Muscle of arm (tissue), 12 donors: ENCODE data around the gene GPR33. TPM values are rescaled to one million over a fixed set of nuclear protein-coding genes. Genes with fewer than 3 reads are reported as not detected.
"Not testable (repeated sequence)": the region's sequence is repeated elsewhere in the genome, so short reads cannot be mapped to it uniquely, and the experiment has no call there.

Experiments used
- DNase-seq: peaks from one replicate; pipeline ENCODE4 v3.0.0-alpha.2; 2013
- polyA plus RNA-seq, 12 donors: library from polyadenylated mRNA; unstranded; fragments of 120-200 nt; gene quantifications; one replicate each; pipeline ENCODE4 v1.2.1, GENCODE V29; 2013; ENCODE audit not compliant: insufficient read length in 12 of 12

The GPR33 gene
- polyA plus RNA-seq, 12 donors = not detected

DNA sequence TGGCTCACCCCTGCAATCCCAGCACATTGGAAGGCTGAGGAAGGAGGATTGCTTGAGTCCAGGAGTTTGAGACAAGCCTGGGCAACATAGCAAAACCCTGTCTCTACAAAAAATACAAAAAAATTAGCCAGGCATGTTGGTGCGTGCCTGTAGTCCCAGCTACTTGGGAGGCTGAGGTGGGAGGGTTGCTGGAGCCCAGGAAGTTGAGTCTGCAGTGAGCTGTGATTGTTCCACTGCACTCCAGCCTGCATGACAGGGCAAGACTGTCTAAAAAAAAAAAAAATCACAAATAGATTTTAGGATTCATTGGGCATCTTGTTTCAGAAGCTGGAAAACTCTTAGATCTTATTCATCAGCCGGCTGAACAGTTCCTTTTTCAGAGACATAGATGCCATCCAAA is 25.4 kb downstream of the GPR33 start:
- DNase-seq = not testable (repeated sequence)

DNA sequence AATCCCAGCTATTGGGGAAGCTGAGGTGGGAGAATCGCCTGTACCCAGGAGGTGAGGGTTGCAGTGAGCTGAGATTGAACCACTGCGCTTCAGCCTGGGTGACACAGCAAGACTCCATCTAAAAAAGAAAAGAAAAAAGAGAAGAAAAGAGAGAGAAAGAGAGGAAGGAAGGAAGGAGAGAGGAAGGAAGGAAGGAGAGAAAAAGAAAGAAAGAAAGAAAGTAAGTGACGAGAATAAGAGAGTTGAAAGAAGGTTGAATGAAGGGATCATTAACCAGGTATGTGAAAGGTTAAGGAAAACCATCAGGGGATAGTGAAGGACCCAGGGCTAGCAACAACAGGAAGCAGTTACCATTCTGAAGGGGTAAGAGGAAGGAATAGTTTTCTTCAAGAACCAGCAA is 26.3 kb downstream of the GPR33 start:
- DNase-seq = no peak

DNA sequence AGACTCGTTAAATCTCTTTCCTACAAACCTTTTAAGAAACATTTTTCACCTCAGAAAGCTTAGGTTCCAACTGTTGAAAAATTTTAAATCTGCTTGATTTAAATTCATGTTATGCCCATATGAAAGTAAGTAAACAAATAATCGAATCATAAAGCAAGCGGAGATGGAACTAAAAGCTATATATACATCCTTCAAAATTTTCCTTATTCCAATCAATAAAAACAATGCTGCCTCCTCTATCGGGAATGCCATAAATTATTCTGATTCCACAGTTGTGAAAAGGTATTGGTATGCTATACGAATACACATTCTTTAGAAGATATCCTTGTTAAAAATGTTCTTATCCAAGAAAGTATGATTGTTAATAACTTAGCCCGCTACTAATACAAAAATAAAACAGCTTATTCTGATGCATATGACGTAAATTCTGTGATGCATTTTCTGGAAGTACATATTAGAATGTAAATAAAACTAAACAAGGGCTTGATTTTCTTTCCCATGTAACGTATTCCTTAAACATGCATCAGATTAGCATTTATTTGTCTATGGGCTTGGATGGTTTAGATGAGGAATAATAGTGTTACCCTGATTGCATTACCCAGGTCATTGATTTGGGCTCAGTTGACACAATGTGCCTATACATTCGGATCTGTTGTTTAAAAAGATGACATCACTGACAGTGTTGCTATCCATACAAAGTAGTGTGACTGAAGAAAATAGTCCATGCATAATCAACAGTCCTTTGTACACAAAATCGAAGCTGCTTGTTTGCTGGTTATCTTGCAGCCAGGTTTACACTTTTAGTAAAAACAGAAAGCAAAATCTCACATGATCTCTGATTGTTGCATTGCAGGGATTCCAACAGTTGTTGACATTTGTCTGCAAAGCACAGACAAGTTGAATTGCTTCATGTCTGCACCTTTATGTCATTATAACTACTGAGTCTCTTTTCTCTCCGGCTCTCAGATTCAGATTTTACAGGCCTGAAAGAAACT is 29.9 kb downstream of the GPR33 start:
- DNase-seq = no peak

DNA sequence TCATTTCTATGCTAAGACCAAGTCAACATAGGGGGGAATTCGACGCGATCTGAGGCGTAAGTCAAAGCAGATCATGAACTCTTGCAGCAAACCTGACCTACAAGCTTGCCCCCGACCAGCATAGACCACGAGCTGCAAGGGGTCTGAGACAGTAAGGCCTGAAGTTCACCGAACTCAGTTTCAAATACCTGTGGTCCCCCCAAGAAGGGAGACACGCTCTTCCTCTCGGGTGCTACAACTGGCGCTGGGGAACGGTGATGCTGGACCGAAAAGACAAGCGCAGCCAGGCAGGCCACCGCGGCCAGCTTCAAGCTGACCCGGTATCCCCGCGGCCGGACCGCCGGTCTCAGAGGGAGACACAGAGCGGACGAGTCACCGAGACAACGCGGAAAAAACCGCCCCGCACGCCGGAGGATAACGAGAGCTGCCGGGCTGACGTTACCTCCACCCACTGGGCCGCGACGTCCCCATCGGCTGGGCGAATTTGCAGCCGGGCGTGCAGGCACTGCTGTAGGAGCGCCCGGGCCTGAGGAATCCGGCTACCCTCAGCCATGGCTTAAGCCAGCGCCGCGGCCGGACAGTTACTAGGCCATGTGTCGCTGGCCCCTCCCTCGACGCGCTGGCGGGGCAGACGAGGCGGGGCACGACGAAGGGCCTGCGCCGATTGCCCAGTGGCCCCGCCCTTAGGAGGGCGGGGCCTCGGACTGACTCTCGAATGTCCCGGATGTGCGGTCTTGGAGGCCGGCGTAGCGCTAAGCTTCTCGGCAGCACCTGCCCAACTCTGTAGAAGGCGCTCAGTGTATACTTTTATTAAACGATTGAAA is 30.8 kb downstream of the GPR33 start, which contains the start of gene DTD2:
DTD2 (minus strand) TSS at position 666 of the 824 bp plus-strand sequence; CDS start at position 553, 113 bp downstream.
- peak; percentile 97 for DNase-seq

DNA sequence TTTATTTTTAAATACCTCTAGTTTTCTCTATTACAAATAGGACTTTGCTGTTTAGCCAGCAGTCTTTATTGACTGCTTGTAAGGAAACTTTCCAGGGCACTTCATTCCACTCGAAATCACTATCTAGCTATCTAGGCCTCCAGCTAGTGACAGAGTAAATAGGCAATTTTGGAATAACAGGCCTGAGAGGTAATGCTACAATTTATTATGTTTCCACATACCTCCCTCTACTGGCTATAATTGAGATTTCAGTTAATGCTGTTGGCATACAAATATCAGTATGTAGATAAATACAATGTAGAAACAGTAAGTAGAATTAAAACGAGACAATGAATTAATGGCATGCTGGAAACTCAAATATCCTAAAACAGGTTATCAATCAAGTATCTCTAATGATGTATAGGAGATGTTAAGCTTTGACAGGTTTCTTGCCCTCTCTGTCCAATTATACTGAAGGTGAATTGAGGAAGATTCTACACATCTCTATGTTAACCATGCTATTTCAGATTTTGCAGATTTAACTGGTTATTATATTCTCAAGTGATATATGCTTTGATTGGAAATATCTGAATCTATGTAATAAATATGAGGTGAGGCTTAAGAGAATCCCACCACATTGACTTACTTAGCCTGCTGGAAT is 37.7 kb downstream of the GPR33 start:
- peak; percentile 25 for DNase-seq

DNA sequence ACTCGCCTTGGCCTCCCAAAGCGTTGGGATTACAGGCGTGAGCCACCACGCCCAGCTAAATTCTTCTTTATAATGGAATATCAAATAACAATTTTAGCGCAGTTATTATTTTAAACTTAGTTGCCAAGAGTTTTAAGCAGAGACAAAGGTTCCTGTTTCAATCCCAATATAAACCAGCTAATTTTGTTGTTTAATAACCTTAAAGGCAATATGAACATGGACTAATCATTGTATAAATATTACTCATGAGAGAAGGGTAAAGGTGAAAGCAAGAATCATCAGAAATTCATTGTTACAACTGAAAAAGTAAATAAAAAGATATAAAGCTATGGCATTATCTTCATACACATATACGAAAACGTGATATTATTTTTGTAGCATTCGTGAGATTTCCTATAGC is 38.7 kb downstream of the GPR33 start:
- no peak for DNase-seq

DNA sequence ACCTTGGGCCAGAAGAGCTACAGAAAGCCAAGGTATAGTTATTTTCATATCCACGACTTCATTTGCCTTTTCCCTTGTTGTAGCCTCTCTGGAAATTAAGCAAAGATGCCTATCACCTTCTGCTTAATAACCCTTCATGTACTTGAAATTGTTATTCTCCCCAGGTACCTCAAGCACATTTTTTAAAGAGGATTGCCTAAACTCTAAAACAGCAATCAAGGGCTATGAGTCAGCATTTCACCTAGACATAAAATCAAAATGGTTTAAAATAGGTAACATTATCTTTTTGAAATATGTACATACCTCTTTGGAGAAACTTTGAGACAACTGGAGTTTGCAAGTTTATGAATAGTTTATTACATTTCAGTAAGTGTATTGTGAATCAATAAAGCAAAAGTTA is 42.1 kb downstream of the GPR33 start:
- DNase-seq = no peak

DNA sequence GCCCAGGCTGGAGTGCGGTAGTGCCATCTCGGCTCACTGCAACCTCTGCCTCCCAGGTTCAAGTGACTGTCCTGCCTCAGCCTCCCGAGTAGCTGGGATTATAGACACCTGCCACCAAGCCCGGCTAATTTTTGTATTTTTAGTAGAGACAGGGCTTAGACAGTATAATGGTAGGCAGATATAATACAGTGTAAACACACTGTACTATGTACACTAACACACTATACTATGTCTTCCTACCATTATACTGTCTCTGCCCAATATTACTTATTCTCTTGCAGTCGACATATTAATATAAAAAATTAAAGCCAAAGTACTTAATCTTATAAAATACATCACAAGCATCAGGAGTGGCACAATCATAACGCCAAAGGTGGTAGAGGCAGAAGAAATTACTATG is 45.6 kb downstream of the GPR33 start:
- DNase-seq = no peak

DNA sequence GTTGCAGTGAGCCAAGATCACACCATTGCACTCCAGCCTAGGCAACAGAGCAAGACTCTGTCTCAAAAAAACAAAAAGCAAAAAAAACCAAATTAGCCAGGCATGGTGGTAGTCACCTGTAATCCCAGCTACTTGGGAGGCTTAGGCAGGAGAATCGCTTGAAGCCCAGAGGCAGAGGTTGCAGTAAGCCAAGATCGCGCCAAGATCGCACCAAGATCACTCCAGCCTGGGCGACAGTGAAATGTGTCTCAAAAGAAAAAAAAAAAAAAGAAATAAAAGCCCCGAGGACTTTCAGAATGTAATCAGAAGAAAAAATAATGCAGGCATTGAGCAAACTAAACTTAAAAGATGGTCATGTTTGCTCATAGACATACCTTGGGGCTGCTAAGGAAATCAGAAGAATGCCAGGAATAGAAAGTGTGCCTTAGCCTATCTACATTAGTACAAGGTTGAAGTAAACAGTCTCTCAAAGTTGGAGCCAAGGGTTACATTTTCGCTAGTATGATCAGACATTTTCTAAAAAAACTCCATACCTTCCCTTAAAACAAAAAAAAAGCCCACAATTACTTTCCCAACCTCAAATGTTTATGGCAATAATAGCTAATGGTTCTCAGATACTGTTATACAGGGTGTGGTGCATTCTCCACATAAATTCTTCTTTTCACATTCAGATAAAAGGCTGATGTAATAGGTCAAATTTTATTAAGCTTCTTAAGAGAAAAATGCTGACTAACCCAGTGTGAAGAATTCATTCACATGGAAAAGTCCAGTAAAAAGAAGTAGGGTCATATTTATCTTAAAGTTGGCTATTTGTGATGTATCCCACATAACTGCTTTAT is 46.3 kb downstream of the GPR33 start:
- DNase-seq = no peak

DNA sequence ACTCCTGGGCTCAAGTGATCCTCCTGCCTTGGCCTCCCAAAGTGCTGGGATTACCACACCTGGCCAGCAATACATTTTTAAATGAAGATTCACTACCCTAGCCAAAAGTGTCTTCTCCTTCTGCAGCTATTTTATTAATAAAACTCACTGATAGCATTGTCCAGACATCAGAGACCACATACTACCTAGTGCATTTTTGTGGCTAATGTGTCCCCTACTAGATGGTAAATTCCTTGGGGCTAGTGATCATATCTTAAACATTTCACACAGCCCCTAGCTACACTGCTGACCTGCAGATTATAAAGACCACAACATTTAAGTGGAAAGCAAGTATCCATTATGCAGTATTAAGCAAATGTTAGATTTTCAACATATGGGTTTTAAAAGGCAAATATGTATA is 47.6 kb downstream of the GPR33 start:
- DNase-seq = no peak

DNA sequence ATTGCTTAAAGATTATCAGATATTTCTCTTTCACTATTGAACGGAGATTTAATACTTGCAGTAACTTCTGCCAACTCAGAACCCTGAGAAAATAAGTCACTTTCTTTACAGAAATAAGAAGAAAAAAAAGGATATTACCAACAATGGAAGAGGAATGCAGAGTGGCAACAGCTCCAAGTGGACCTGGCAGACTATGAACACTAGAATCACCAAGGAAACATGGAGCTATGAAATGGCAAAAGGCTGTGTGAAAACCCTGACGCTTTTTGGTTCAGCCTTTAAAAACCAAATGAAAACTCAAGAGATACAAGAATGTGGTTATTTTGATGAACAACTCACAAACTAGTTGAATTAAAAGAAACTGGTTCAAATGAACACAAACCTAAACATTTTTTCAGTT is 48.3 kb downstream of the GPR33 start:
- DNase-seq = no peak

DNA sequence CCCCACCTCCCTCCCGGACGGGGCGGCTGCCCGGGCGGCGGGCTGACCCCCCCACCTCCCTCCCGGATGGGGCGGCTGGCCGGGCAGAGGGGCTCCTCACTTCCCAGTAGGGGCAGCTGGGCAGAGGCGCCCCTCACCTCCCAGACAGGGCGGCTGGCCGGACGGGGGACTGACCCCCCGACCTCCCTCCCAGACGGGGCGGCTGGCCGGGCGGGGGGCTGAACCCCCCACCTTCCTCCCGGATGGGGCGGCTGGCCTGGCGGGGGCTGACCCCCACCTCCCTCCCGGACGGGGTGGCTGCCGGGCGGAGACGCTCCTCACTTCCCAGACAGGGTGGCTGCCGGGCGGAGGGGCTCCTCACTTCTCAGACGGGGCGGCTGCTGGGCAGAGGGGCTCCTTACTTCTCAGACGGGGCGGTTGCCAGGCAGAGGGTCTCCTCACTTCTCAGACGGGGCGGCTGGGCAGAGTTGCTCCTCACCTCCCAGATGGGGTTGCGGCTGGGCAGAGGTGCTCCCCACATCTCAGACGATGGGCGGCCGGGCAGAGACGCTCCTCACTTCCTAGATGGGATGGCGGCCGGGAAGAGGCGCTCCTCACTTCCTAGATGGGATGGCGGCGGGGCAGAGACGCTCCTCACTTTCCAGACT is 50.7 kb downstream of the GPR33 start:
- not testable (repeated sequence) for DNase-seq

DNA sequence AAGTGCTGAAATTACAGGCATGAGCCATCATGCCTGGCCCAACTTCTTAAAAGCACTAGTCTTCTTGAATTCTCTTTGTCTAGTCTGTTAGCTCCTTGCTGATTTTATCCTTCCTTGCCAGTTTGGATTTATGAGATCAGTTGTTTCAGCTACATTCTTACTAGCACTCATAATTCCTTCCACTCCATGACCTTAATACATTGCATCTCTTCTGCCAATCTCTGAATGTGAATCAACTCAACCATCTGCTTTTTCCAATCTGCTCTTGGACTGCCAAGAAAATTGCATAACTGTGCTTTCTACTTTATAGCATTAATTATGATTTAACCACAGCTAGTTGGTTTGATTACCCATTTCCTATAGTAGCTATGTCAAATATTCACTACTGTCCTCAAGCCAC is 52.6 kb downstream of the GPR33 start:
- no peak for DNase-seq

Other genes with a start within 250 kb of the GPR33 start
- gene HEATR5A, start 67.5 kb downstream of the GPR33 start, polyA plus RNA-seq = 10 to 100 TPM in 11 of 12 donors, not detected in 1; 12.5 to 21.9 (median 17.6) TPM
- gene DTD2, start 30.5 kb downstream of the GPR33 start, polyA plus RNA-seq = 10 to 100 TPM in 10 of 12 donors, 1 to 10 TPM in 1, not detected in 1; 9.6 to 16.8 (median 12.7) TPM
- 10 to 100 TPM in 4 of 12 donors, 1 to 10 TPM in 7, not detected in 1; 7.4 to 11.3 (median 9.3) TPM for gene NUBPL, start 73.4 kb upstream of the GPR33 start, polyA plus RNA-seq